ENCODE measurements around the gene DCUN1D1. TPM values are rescaled to one million over a fixed set of nuclear protein-coding genes. Genes with fewer than 3 reads are reported as not detected.
A peak's percentile ranks its signal among the peaks of the same experiment; 100 is the strongest.

DCUN1D1 gene
- total and polyA plus RNA-seq, 8 donors: 2.8 to 25.0 (median 16.3) TPM

DNA sequence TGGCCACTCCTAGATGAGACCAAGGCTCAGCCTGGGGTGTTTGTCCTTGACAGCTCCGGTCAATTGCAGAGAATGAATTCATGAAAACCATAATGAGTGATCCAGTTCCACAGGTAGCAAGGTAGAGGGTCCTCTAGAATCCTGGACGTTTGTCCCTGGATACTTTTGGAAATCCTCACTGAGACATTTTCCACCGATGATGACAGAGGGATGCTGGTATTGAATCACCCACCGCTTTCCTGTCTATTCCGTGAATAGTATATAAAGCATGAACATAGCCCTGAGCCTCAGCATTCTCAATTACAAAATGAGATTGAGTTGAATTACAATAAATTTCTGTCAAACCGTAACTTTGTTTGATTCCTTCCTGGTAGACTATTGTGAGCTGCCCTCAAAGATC lies 5.7 kb upstream of the DCUN1D1 start:
- FAIRE-seq: no peak
- TF ChIP-seq, protein P1, sequence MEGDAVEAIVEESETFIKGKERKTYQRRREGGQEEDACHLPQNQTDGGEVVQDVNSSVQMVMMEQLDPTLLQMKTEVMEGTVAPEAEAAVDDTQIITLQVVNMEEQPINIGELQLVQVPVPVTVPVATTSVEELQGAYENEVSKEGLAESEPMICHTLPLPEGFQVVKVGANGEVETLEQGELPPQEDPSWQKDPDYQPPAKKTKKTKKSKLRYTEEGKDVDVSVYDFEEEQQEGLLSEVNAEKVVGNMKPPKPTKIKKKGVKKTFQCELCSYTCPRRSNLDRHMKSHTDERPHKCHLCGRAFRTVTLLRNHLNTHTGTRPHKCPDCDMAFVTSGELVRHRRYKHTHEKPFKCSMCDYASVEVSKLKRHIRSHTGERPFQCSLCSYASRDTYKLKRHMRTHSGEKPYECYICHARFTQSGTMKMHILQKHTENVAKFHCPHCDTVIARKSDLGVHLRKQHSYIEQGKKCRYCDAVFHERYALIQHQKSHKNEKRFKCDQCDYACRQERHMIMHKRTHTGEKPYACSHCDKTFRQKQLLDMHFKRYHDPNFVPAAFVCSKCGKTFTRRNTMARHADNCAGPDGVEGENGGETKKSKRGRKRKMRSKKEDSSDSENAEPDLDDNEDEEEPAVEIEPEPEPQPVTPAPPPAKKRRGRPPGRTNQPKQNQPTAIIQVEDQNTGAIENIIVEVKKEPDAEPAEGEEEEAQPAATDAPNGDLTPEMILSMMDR (IDR thresholded peaks at IDR 0.05): no peak
- intact Hi-C loops (cut with DNase I): no loop called here

DNA sequence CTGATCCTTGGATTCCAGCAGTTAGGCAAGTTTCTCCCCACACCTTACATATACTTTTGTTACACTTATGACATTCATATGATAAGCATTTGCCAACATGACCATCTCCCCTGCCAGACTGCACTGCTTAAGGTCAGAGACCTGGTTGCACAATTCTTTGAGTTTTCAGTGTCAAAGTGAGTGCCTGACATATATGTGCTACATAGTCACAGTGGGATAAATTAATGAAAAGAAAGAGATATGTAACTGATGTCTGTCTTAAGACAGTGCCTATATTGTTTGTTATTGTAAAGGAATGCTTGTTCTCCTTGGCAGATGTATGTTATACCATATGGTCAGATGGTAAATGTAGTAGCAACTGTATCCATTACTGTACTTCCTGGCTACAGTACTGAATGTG lies 3.5 kb upstream of the DCUN1D1 start:
- ATAC-seq (no peak), FAIRE-seq (no peak)

More for the DNA sequence above, 5.7 kb upstream of the DCUN1D1 start:
- H3K27me3 ChIP-seq: no peaks in the 10 kb centered on the region
- H3K27ac ChIP-seq: no peak overlapping the region
- ATAC-seq (no peak), DNase-seq (no peak)
- H3K4me1 ChIP-seq: no peaks in the 10 kb centered on the region
- H3K9me3 ChIP-seq: no peaks in the 10 kb centered on the region
- 78 to 80% methylated on average over 6 of the region's 6 CpGs for WGBS, 2 donors
- no peak overlapping the region for H3K4me3 ChIP-seq
- no peaks in the 10 kb centered on the region for H3K36me3 ChIP-seq

DNA sequence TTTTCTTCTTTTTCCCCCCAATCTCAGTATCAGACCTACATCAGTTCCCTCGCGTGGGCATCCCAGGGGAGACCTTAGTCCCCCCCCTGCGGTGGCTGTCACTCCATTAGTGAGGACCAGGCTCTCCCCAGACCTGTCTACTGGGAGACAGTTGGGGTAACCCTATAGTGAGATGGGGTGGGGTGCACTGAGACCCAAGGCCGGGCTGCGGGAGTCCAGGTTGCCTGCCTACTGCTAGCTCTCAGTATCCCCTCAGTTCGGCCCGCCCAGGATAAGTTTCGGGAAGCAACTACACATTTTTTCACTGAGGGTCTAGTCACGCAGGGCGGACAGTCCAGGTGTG lies 671 bp upstream of the DCUN1D1 start:
- TF ChIP-seq, protein P1 (IDR thresholded peaks at IDR 0.05): no peak
- Histone ChIP-seq H3K27ac (peak overlapping the region in 1 of 4 donors; percentile 40), H3K4me1 (peaks cover 0 to 10% (median 8%) of the 10 kb centered on the region in 3 donors), H3K27me3 (no peaks in the 10 kb centered on the region), H3K9me3 (no peaks in the 10 kb centered on the region), H3K36me3 (no peaks in the 10 kb centered on the region), H3K4me3 (peak overlapping the region; percentile 36 to 94 (median 84))
- intact Hi-C loops (cut with DNase I): no loop called here
- ATAC-seq: no peak
- no peak for FAIRE-seq
- WGBS, 2 donors: 64 to 71% methylated on average over 10 of the region's 10 CpGs
- peak in 5 of 6 donors; percentile 8 to 68 (median 20) for DNase-seq

More for the DNA sequence above, 3.5 kb upstream of the DCUN1D1 start:
- H3K4me3 ChIP-seq: no peak overlapping the region
- no peak overlapping the region for H3K27ac ChIP-seq
- peaks cover 0 to 3% (median 2%) of the 10 kb centered on the region in 3 donors for H3K4me1 ChIP-seq
- no peaks in the 10 kb centered on the region for H3K27me3 ChIP-seq
- intact Hi-C loops (cut with DNase I): no loop called here
- no peaks in the 10 kb centered on the region for H3K36me3 ChIP-seq
- DNase-seq: no peak
- TF ChIP-seq, protein P1 (IDR thresholded peaks at IDR 0.05): no peak
- H3K9me3 ChIP-seq: no peaks in the 10 kb centered on the region

DNA sequence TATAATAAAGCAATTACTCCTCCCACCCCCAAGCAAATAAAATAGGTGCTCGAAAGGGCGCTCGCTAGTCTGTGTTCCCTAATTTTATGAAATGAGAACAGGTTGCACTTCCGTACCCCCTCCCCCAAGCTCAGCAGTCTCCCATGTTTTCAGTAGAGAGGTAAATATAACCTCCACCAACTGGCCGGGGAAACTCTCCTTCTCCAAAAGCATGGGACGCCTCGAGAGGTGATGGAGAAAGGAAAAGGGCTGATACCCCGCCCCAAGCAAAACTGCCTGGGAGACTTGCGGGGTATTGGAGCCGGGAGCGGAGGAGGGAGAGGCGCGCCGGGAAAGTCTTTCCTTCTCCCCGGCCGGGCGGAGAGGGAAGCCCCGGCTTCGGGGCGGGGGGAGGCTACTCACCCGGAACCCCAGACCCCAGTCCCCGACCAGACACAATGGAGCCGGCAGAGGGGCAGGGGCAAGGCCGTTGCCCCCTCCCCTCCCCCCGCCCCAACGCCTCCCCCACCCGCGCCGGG lies 605 bp downstream of the DCUN1D1 start:
- DNase-seq (peak in 4 of 6 donors; percentile 23 to 64 (median 29)), FAIRE-seq (no peak)

More for the DNA sequence above, 605 bp downstream of the DCUN1D1 start:
- Histone ChIP-seq H3K27me3 (no peaks in the 10 kb centered on the region), H3K27ac (peak overlapping the region; percentile 40 to 83 (median 62)), H3K9me3 (no peaks in the 10 kb centered on the region), H3K4me1 (peaks cover 0 to 10% (median 8%) of the 10 kb centered on the region in 3 donors), H3K36me3 (no peaks in the 10 kb centered on the region), H3K4me3 (peak overlapping the region; percentile 74 to 94 (median 84))
- intact Hi-C loops (cut with DNase I): no loop called here
- 0% methylated on average over 14 to 25 of the region's 29 CpGs for WGBS, 2 donors
- TF ChIP-seq, protein P1 (IDR thresholded peaks at IDR 0.05): no peak
- peak; percentile 27 to 68 (median 56) for ATAC-seq
